Placental pericyte (primary cell): ENCODE measurements around the gene POTEB3. TPM values are rescaled to one million over a fixed set of nuclear protein-coding genes. Genes with fewer than 3 reads are reported as not detected.

Experiments used
- small RNA-seq: library from RNA; depleted of rRNA; stranded (forward); fragments of <200 nt; gene quantifications from one replicate; pipeline ENCODE3, GENCODE V24; 2012; ENCODE audit warnings: low replicate concordance
- total RNA-seq: library from RNA; depleted of rRNA; stranded (reverse); fragments of >200 nt; gene quantifications from 2 replicates; pipeline ENCODE4 v1.2.3, GENCODE V29; 2012

The POTEB3 gene
- total RNA-seq, result not detected in 2 replicates

GRCh38 chr15:21440399-21440798, at the start of gene POTEB3:
Gene POTEB3 (minus strand): TSS chr15:21440499. CDS start chr15:21440011, 488 bp downstream.

Small RNAs within 50 kb of the gene (small RNA-seq; reads per million reads assigned to genes)
- gene GRAMD4P6 (not detected), gene MIR3118-3 (not detected), gene RF00026 (not detected)
